WTC11 (cell line): ENCODE data around the gene KIAA2012. TPM values are rescaled to one million over a fixed set of nuclear protein-coding genes. Genes with fewer than 3 reads are reported as not detected.

ENCODE experiments used
- ATAC-seq: fragments of 200-7000 bp; cut with Tn5 transposase; 2 replicates; pipeline ENCODE4 v1.10.0; 2021; ENCODE audit warnings: mild to moderate bottlenecking, moderate library complexity
- CTCF ChIA-PET: fragments of 300-600 bp; sonication (Branson Sonifier 250); formaldehyde crosslinking; loops from one replicate; lab custom pipeline; 2021; ENCODE audit warnings: antibody characterized with exemption; lab: Charles Lee
- POLR2A ChIA-PET: fragments of 350-600 bp; sonication (Branson Sonifier 250); formaldehyde crosslinking; loops from one replicate; lab custom pipeline; 2021; ENCODE audit warnings: antibody characterized with exemption; lab: Charles Lee
- DNase-seq: peaks from one replicate; pipeline ENCODE4 v3.0.0; 2021; ENCODE audit warnings: low spot score
- H3K27ac Mint-ChIP-seq: 2 replicates; pipeline ENCODE4 v1.8.0; 2021; ENCODE audit warnings: mixed read lengths
- H3K27me3 Mint-ChIP-seq: 2 replicates; pipeline ENCODE4 v1.8.0; 2021; ENCODE audit warnings: low read depth, mild to moderate bottlenecking, moderate library complexity, mixed read lengths
- H3K36me3 Mint-ChIP-seq: 2 replicates; pipeline ENCODE4 v1.8.0; 2021; ENCODE audit warnings: mixed read lengths
- H3K4me1 Mint-ChIP-seq: 2 replicates; pipeline ENCODE4 v1.8.0; 2022; ENCODE audit warnings: mixed read lengths
- H3K4me3 Mint-ChIP-seq: 2 replicates; pipeline ENCODE4 v1.8.0; 2021; ENCODE audit warnings: mild to moderate bottlenecking, moderate library complexity, mixed read lengths
- H3K9me3 Mint-ChIP-seq: 2 replicates; pipeline ENCODE4 v1.8.0; 2021; ENCODE audit warnings: mixed read lengths
- ATF1 ChIP-seq: sonication (generic); formaldehyde crosslinking; IDR thresholded peaks from 2 replicates; pipeline ENCODE4 v1.8.1; 2023; ENCODE audit warnings: mild to moderate bottlenecking, moderate library complexity, missing genetic modification reagents
- CDX4 ChIP-seq: fragments of 250-450 bp; sonication (Bioruptor Pico); IDR thresholded peaks from 2 replicates; pipeline ENCODE4 v1.9.0; 2021; ENCODE audit warnings: moderate library complexity, mild to moderate bottlenecking, inconsistent platforms, borderline replicate concordance
- CREB1 ChIP-seq: sonication (generic); formaldehyde crosslinking; IDR thresholded peaks from 2 replicates; pipeline ENCODE4 v1.8.0; 2023; ENCODE audit warnings: mild to moderate bottlenecking, missing genetic modification reagents
- E2F1 ChIP-seq: sonication (generic); formaldehyde crosslinking; IDR thresholded peaks from 2 replicates; pipeline ENCODE4 v1.8.0; 2022; ENCODE audit warnings: mild to moderate bottlenecking, missing genetic modification reagents
- ETV6 ChIP-seq: sonication (generic); formaldehyde crosslinking; IDR thresholded peaks from 2 replicates; pipeline ENCODE4 v1.8.1; 2022; ENCODE audit warnings: mild to moderate bottlenecking, missing genetic modification reagents
- NFATC4 ChIP-seq: fragments of 250-450 bp; sonication (Bioruptor Pico); IDR thresholded peaks from 2 replicates; pipeline ENCODE4 v1.9.0; 2021; ENCODE audit warnings: mild to moderate bottlenecking
- NFE2L1 ChIP-seq: sonication (generic); formaldehyde crosslinking; IDR thresholded peaks from 2 replicates; pipeline ENCODE4 v1.8.1; 2023; ENCODE audit warnings: missing genetic modification reagents
- NFYB ChIP-seq: sonication (generic); formaldehyde crosslinking; conservative IDR thresholded peaks from 2 replicates; pipeline ENCODE4 v1.8.0; 2022; ENCODE audit warnings: low read depth, missing genetic modification reagents
- PRDM15 ChIP-seq: sonication (generic); formaldehyde crosslinking; IDR thresholded peaks from 2 replicates; pipeline ENCODE4 v1.8.0; 2022; ENCODE audit warnings: missing genetic modification reagents
- RELA ChIP-seq: sonication (generic); formaldehyde crosslinking; IDR thresholded peaks from 2 replicates; pipeline ENCODE4 v1.8.1; 2022; ENCODE audit warnings: missing genetic modification reagents, mild to moderate bottlenecking, borderline replicate concordance
- SMAD3 ChIP-seq: sonication (generic); formaldehyde crosslinking; IDR thresholded peaks from 2 replicates; pipeline ENCODE4 v1.8.0; 2022; ENCODE audit warnings: missing genetic modification reagents, mild to moderate bottlenecking, borderline replicate concordance
- SP1 ChIP-seq: sonication (generic); formaldehyde crosslinking; conservative IDR thresholded peaks from 2 replicates; pipeline ENCODE4 v1.8.1; 2022; ENCODE audit warnings: missing genetic modification reagents
- ZBTB43 ChIP-seq: sonication (generic); formaldehyde crosslinking; IDR thresholded peaks from 2 replicates; pipeline ENCODE4 v1.8.1; 2023; ENCODE audit warnings: mild to moderate bottlenecking, missing genetic modification reagents
- ZNF263 ChIP-seq: sonication (generic); formaldehyde crosslinking; IDR thresholded peaks from 2 replicates; pipeline ENCODE4 v1.8.1; 2022; ENCODE audit warnings: low read depth, mild to moderate bottlenecking, moderate library complexity, missing genetic modification reagents
- ZNF281 ChIP-seq: sonication (generic); formaldehyde crosslinking; IDR thresholded peaks from 2 replicates; pipeline ENCODE4 v1.8.0; 2023; ENCODE audit warnings: mild to moderate bottlenecking, missing genetic modification reagents
- ZNF317 ChIP-seq: sonication (generic); formaldehyde crosslinking; IDR thresholded peaks from 2 replicates; pipeline ENCODE4 v1.8.1; 2023; ENCODE audit warnings: low read depth, mild to moderate bottlenecking, moderate library complexity, missing genetic modification reagents, borderline replicate concordance
- ZNF423 ChIP-seq: fragments of 250-450 bp; sonication (Bioruptor Pico); IDR thresholded peaks from 2 replicates; pipeline ENCODE4 v2.1.2; 2022; ENCODE audit warnings: mild to moderate bottlenecking, moderate library complexity
- ZNF512 ChIP-seq: sonication (generic); formaldehyde crosslinking; IDR thresholded peaks from 2 replicates; pipeline ENCODE4 v1.8.1; 2022; ENCODE audit warnings: missing genetic modification reagents, borderline replicate concordance
- total RNA-seq: library from RNA; stranded (reverse); gene quantifications from 3 replicates; pipeline ENCODE4 v1.2.3, GENCODE V29; 2021

The KIAA2012 gene
- total RNA-seq, 1 experiment from 2014 or later, result not detected

GRCh38 chr2:202061695-202062094 is 11.4 kb upstream of the KIAA2012 start:
- ChIA-PET CTCF (no interaction called here), POLR2A (interaction anchor here (0.7 kb wide), 1 partner anchor 174 kb away, joined by 9 read pairs; no protein-coding TSS in a partner anchor)
- no peak for TF ChIP-seq ATF1
- TF ChIP-seq ZNF281 (CRISPR knock-in tag), result no peak
- no peak for TF ChIP-seq PRDM15 (CRISPR knock-in tag)
- no peak for TF ChIP-seq SP1 (CRISPR knock-in tag)
- TF ChIP-seq SMAD3, result no peak
- TF ChIP-seq ETV6 (CRISPR knock-in tag), result no peak
- TF ChIP-seq NFYB (CRISPR knock-in tag), result no peak
- no peak for TF ChIP-seq ZNF423
- no peak for TF ChIP-seq RELA (CRISPR knock-in tag)
- TF ChIP-seq CDX4 (CRISPR knock-in tag), result no peak
- no peak for TF ChIP-seq NFE2L1 (CRISPR knock-in tag)
- no peak for TF ChIP-seq ZNF263 (CRISPR knock-in tag)
- no peak for TF ChIP-seq E2F1 (CRISPR knock-in tag)
- no peak for TF ChIP-seq ZNF317 (CRISPR knock-in tag)
- no peak for TF ChIP-seq ZBTB43
- no peak for TF ChIP-seq CREB1 (CRISPR knock-in tag)
- no peak for TF ChIP-seq ZNF512 (CRISPR knock-in tag)
- TF ChIP-seq NFATC4, result no peak
- Mint-ChIP-seq H3K9me3 (no peaks in the 10 kb centered on the region), H3K4me3 (no peak overlapping the region), H3K27ac (no peak overlapping the region), H3K36me3 (no peaks in the 10 kb centered on the region), H3K27me3 (no peaks in the 10 kb centered on the region), H3K4me1 (peaks cover 18% of the 10 kb centered on the region)
- DNase-seq, result no peak
- ATAC-seq, result no peak
